Panc1 (cell line): Measurements from ENCODE around the gene CRLF1.

ENCODE experiments used
- CTCF ChIP-seq: fragments of 450-650 bp; IDR thresholded peaks from 2 replicates; pipeline ENCODE4 v1.5.1; 2017; ENCODE audit warnings: mild to moderate bottlenecking
- POLR2AphosphoS5 ChIP-seq: IDR thresholded peaks from 2 replicates; pipeline ENCODE4 v1.6.1; 2012; ENCODE audit warnings: mild to moderate bottlenecking, low read depth, low read length, moderate library complexity
- TCF7L2 ChIP-seq: IDR thresholded peaks from 2 replicates; pipeline ENCODE4 v1.6.1; 2011; ENCODE audit warnings: mild to moderate bottlenecking, low read depth, low read length, inconsistent platforms

GRCh38 chr19:18650021-18650390, 43.4 kb upstream of the CRLF1 start:
- TF ChIP-seq CTCF (no peak), TCF7L2 (no peak), POLR2AphosphoS5 (no peak)
